Ishikawa (cell line): ENCODE measurements around the gene LANCL2.

Experiments
- CEBPB ChIP-seq: IDR thresholded peaks from 2 replicates; pipeline ENCODE4 v1.6.1; 2012
- CREB1 ChIP-seq: IDR thresholded peaks from 2 replicates; pipeline ENCODE4 v1.6.1; 2012; ENCODE audit warnings: low read depth
- EGR1 ChIP-seq: IDR thresholded peaks from 2 replicates; pipeline ENCODE4 v1.6.1; 2012
- EP300 ChIP-seq: IDR thresholded peaks from 2 replicates; pipeline ENCODE4 v1.6.1; 2012; ENCODE audit warnings: borderline replicate concordance
- FOXM1 ChIP-seq: IDR thresholded peaks from 2 replicates; pipeline ENCODE4 v1.6.1; 2012; ENCODE audit warnings: low read depth, borderline replicate concordance
- MAX ChIP-seq: IDR thresholded peaks from 2 replicates; pipeline ENCODE4 v1.6.1; 2012
- NFIC ChIP-seq: IDR thresholded peaks from 2 replicates; pipeline ENCODE4 v1.6.1; 2012
- RAD21 ChIP-seq: IDR thresholded peaks from 2 replicates; pipeline ENCODE4 v1.6.1; 2012; ENCODE audit warnings: low read depth
- REST ChIP-seq: IDR thresholded peaks from 2 replicates; pipeline ENCODE4 v1.6.1; 2012; ENCODE audit warnings: low read depth, mild to moderate bottlenecking
- TAF1 ChIP-seq: IDR thresholded peaks from 2 replicates; pipeline ENCODE4 v1.6.1; 2012; ENCODE audit warnings: low read depth, mild to moderate bottlenecking
- TCF12 ChIP-seq: IDR thresholded peaks from 2 replicates; pipeline ENCODE4 v1.6.1; 2012; ENCODE audit warnings: low read depth
- TEAD4 ChIP-seq: IDR thresholded peaks from 2 replicates; pipeline ENCODE4 v1.6.1; 2012
- USF1 ChIP-seq: IDR thresholded peaks from 2 replicates; pipeline ENCODE4 v1.6.1; 2012
- YY1 ChIP-seq: IDR thresholded peaks from 2 replicates; pipeline ENCODE4 v1.6.1; 2012; ENCODE audit warnings: low read depth
- ZBTB7A ChIP-seq: IDR thresholded peaks from 2 replicates; pipeline ENCODE4 v1.6.1; 2012; ENCODE audit warnings: low read depth

Gene LANCL2

GRCh38 chr7:55345292-55345691 is 19.8 kb upstream of the LANCL2 start:
- TF ChIP-seq USF1, result no peak
- no peak for TF ChIP-seq EGR1
- no peak for TF ChIP-seq NFIC
- no peak for TF ChIP-seq EP300
- TF ChIP-seq TEAD4, result no peak
- no peak for TF ChIP-seq FOXM1
- TF ChIP-seq YY1, result no peak
- TF ChIP-seq ZBTB7A, result no peak
- TF ChIP-seq MAX, result no peak
- no peak for TF ChIP-seq RAD21
- TF ChIP-seq TAF1, result no peak
- TF ChIP-seq TCF12, result no peak
- no peak for TF ChIP-seq CREB1
- no peak for TF ChIP-seq CEBPB
- TF ChIP-seq REST, result no peak

- TF ChIP-seq YY1 (no peak), MAX (no peak)
These were observed 16.6 kb upstream of the LANCL2 start for GRCh38 chr7:55348502-55348901.

GRCh38 chr7:55349121-55349520 is 16.0 kb upstream of the LANCL2 start:
- TF ChIP-seq EGR1, result no peak
- TF ChIP-seq REST, result no peak
- no peak for TF ChIP-seq TEAD4
- TF ChIP-seq MAX, result no peak
- no peak for TF ChIP-seq RAD21
- TF ChIP-seq TCF12, result no peak
- no peak for TF ChIP-seq EP300
- no peak for TF ChIP-seq TAF1
- no peak for TF ChIP-seq CEBPB
- TF ChIP-seq FOXM1, result no peak
- TF ChIP-seq ZBTB7A, result no peak

GRCh38 chr7:55350281-55350680 is 14.9 kb upstream of the LANCL2 start:
- TF ChIP-seq EGR1, result no peak

- TF ChIP-seq EP300 (no peak), USF1 (no peak), CEBPB (no peak), NFIC (no peak), TCF12 (no peak), EGR1 (no peak), TAF1 (no peak), ZBTB7A (no peak), CREB1 (no peak), MAX (no peak), FOXM1 (no peak), TEAD4 (no peak), REST (no peak), RAD21 (no peak), YY1 (no peak)
These were observed 13.9 kb upstream of the LANCL2 start for GRCh38 chr7:55351263-55351662.
